BLaER1 treated with 17β-estradiol and CSF1 and Interleukin-3, amounts not matched to agents 10 nM and 100 nM (cell line): ENCODE data around the gene CKAP2L.

Experiments
- H3K27ac ChIP-seq, 11 experiments: shearing (Covaris generic); formaldehyde crosslinking; 2 replicates each; pipeline ENCODE4 v1.8.1; 2022
- H3K27me3 ChIP-seq, 11 experiments: shearing (Covaris generic); formaldehyde crosslinking; 2 replicates each; pipeline ENCODE4 v1.8.1; 2022
- H3K36me3 ChIP-seq, 11 experiments: shearing (Covaris generic); formaldehyde crosslinking; 2 replicates each; pipeline ENCODE4 v1.8.1; 2022
- H3K4me1 ChIP-seq, 10 experiments: shearing (Covaris generic); formaldehyde crosslinking; 2 replicates each; pipeline ENCODE4 v1.8.1; 2022
- H3K4me2 ChIP-seq, 11 experiments: shearing (Covaris generic); formaldehyde crosslinking; 2 replicates each; pipeline ENCODE4 v1.8.1; 2022
- H3K4me3 ChIP-seq, 10 experiments: shearing (Covaris generic); formaldehyde crosslinking; 2 replicates each; pipeline ENCODE4 v1.8.1; 2022
- H3K9ac ChIP-seq, 11 experiments: shearing (Covaris generic); formaldehyde crosslinking; 2 replicates each; pipeline ENCODE4 v1.8.1; 2022
- H3K9me3 ChIP-seq, 11 experiments: shearing (Covaris generic); formaldehyde crosslinking; replicated peaks in 1 of 11; 2 replicates each; pipeline ENCODE4 v1.8.1; 2022
- H4K20me1 ChIP-seq, 11 experiments: shearing (Covaris generic); formaldehyde crosslinking; 2 replicates each; pipeline ENCODE4 v1.8.1; 2022
- Cebpa-rat ChIP-seq, 11 experiments: shearing (Covaris generic); IDR thresholded peaks; 2 replicates each; pipeline ENCODE4 v1.8.1; 2022

Gene CKAP2L

GRCh38 chr2:112794131-112794733, 29.8 kb upstream of the CKAP2L start:
- peak overlapping the region in 3 of 11 experiments; percentile 27 to 57 (median 55); a peak in 5 of 22 replicates for H3K9ac ChIP-seq
- H3K4me3 ChIP-seq = no peak overlapping the region
- peak overlapping the region; percentile 26 to 85 (median 53); a peak in 20 of 22 replicates for H3K27ac ChIP-seq
- peak; percentile 30 to 83 (median 71); a peak in 19 of 22 replicates for TF ChIP-seq Cebpa-rat (IDR thresholded peaks at IDR 0.05)
- H3K4me2 ChIP-seq = peak overlapping the region; percentile 3 to 71 (median 53); a peak in 19 of 22 replicates
- H3K4me1 ChIP-seq = peaks cover 43 to 64% (median 56%) of the 10 kb centered on the region in 10 experiments
- no peaks in the 10 kb centered on the region for H4K20me1 ChIP-seq
- no peaks in the 10 kb centered on the region for H3K27me3 ChIP-seq
- H3K36me3 ChIP-seq = peaks cover 0 to 11% (median 0%) of the 10 kb centered on the region in 11 experiments; a peak in 3 of 22 replicates
- peaks cover 0 to 53% (median 26%) of the 10 kb centered on the region in 11 experiments; a peak in 18 of 22 replicates for H3K9me3 ChIP-seq

GRCh38 chr2:112793449-112793978, 29.1 kb upstream of the CKAP2L start:
- Histone ChIP-seq H3K27me3 (no peaks in the 10 kb centered on the region), H3K9ac (peak overlapping the region in 5 of 11 experiments; percentile 20 to 57 (median 42); a peak in 10 of 22 replicates), H3K9me3 (peaks cover 0 to 57% (median 26%) of the 10 kb centered on the region in 11 experiments; a peak in 18 of 22 replicates), H4K20me1 (no peaks in the 10 kb centered on the region), H3K36me3 (peaks cover 0 to 11% (median 0%) of the 10 kb centered on the region in 11 experiments; a peak in 3 of 22 replicates), H3K4me1 (peaks cover 37 to 64% (median 52%) of the 10 kb centered on the region in 10 experiments), H3K27ac (peak overlapping the region; percentile 26 to 85 (median 53); a peak in 20 of 22 replicates), H3K4me3 (no peak overlapping the region), H3K4me2 (peak overlapping the region in 9 of 11 experiments; percentile 2 to 71 (median 54); a peak in 17 of 22 replicates)
- TF ChIP-seq Cebpa-rat (IDR thresholded peaks at IDR 0.05) = no peak; a peak in 2 of 22 replicates

GRCh38 chr2:112792419-112792818, 28.0 kb upstream of the CKAP2L start:
- Histone ChIP-seq H3K27me3 (no peaks in the 10 kb centered on the region), H3K36me3 (peaks cover 0 to 11% (median 0%) of the 10 kb centered on the region in 11 experiments; a peak in 3 of 22 replicates), H3K27ac (peak overlapping the region in 6 of 11 experiments; percentile 53 to 85 (median 80); a peak in 12 of 22 replicates), H3K9me3 (peaks cover 0 to 68% (median 23%) of the 10 kb centered on the region in 11 experiments; a peak in 18 of 22 replicates), H3K4me1 (peaks cover 30 to 64% (median 54%) of the 10 kb centered on the region in 10 experiments), H3K4me3 (peak overlapping the region in 1 of 10 experiments; percentile 19; a peak in 2 of 20 replicates), H3K9ac (no peak overlapping the region), H3K4me2 (peak overlapping the region in 3 of 11 experiments; percentile 53 to 71 (median 56); a peak in 3 of 22 replicates), H4K20me1 (no peaks in the 10 kb centered on the region)
- TF ChIP-seq Cebpa-rat (IDR thresholded peaks at IDR 0.05) = no peak

- Histone ChIP-seq H3K9me3 (peaks cover 0 to 70% (median 18%) of the 10 kb centered on the region in 11 experiments; a peak in 17 of 22 replicates), H3K9ac (no peak overlapping the region), H3K27ac (peak overlapping the region in 1 of 11 experiments; percentile 27; a peak in 1 of 22 replicates), H3K36me3 (peaks cover 0 to 11% (median 0%) of the 10 kb centered on the region in 11 experiments; a peak in 3 of 22 replicates), H3K27me3 (no peaks in the 10 kb centered on the region), H4K20me1 (no peaks in the 10 kb centered on the region), H3K4me3 (peak overlapping the region in 1 of 10 experiments; percentile 19; a peak in 1 of 20 replicates), H3K4me2 (no peak overlapping the region), H3K4me1 (peaks cover 30 to 70% (median 55%) of the 10 kb centered on the region in 10 experiments)
- TF ChIP-seq Cebpa-rat (IDR thresholded peaks at IDR 0.05) = no peak
Observed at GRCh38 chr2:112791693-112792230, 27.4 kb upstream of the CKAP2L start.

DNA sequence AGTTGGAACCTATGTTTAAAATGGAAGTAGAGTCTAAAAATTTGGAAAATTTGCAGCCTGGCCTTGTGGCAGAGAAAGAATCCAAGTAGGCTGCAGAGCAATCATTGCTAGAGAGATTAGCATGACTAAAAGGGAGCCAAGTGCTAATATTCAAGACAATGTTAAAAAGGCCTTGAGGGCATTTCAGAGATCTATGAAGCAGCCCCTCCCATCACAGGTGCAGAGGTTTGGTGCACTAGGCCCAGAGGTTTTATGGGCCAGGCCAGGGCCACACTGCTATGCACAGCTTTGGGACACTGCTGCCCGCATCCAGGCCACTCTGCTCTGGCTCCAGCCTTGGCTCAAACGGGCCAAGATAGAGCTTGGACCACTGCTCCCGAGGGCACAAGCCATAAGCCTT, 26.6 kb upstream of the CKAP2L start:
- no peaks in the 10 kb centered on the region for H4K20me1 ChIP-seq

DNA sequence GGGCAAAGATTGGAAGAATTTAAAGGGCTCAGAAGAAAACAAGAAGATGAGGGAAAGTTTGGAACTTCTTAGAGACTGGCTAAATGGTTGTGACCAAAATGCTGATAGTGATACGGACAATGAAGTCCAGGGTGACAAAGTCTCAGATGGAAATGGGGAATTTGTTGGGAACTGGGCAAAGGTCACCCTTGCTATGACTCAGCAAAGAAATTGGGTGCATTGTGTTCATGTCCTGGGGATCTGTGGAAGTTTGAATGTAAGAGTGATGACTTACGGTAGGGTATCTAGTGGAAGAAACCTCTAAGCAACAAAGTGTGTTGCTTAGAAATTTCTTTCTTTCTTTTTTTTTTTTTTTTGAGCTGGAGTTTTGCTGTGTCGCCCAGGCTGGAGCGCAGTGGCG, 25.9 kb upstream of the CKAP2L start:
- H3K4me2 ChIP-seq = no peak overlapping the region
- no peaks in the 10 kb centered on the region for H4K20me1 ChIP-seq
- peaks cover 16 to 60% (median 43%) of the 10 kb centered on the region in 10 experiments for H3K4me1 ChIP-seq
- H3K27me3 ChIP-seq = no peaks in the 10 kb centered on the region
- no peak overlapping the region for H3K4me3 ChIP-seq
- H3K9ac ChIP-seq = no peak overlapping the region
- no peak overlapping the region for H3K27ac ChIP-seq
- H3K9me3 ChIP-seq = peaks cover 0 to 71% (median 18%) of the 10 kb centered on the region in 11 experiments; a peak in 17 of 22 replicates
- H3K36me3 ChIP-seq = peaks cover 0 to 11% (median 0%) of the 10 kb centered on the region in 11 experiments; a peak in 3 of 22 replicates
- no peak for TF ChIP-seq Cebpa-rat (IDR thresholded peaks at IDR 0.05)

More for the DNA sequence above, 26.6 kb upstream of the CKAP2L start:
- no peak overlapping the region for H3K27ac ChIP-seq
- TF ChIP-seq Cebpa-rat (IDR thresholded peaks at IDR 0.05) = no peak
- H3K36me3 ChIP-seq = peaks cover 0 to 11% (median 0%) of the 10 kb centered on the region in 11 experiments; a peak in 3 of 22 replicates
- no peaks in the 10 kb centered on the region for H3K27me3 ChIP-seq
- no peak overlapping the region for H3K4me2 ChIP-seq
- H3K4me3 ChIP-seq = no peak overlapping the region
- no peak overlapping the region for H3K9ac ChIP-seq
- peaks cover 0 to 71% (median 18%) of the 10 kb centered on the region in 11 experiments; a peak in 17 of 22 replicates for H3K9me3 ChIP-seq
- peaks cover 23 to 67% (median 50%) of the 10 kb centered on the region in 10 experiments for H3K4me1 ChIP-seq

- Histone ChIP-seq H3K9ac (no peak overlapping the region), H3K27me3 (no peaks in the 10 kb centered on the region), H3K36me3 (peaks cover 0 to 11% (median 0%) of the 10 kb centered on the region in 11 experiments; a peak in 3 of 22 replicates), H3K9me3 (peaks cover 0 to 71% (median 18%) of the 10 kb centered on the region in 11 experiments; a peak in 17 of 22 replicates), H3K4me2 (peak overlapping the region in 1 of 11 experiments; percentile 67; a peak in 1 of 22 replicates), H3K27ac (peak overlapping the region in 3 of 11 experiments; percentile 58 to 64 (median 59); a peak in 5 of 22 replicates), H4K20me1 (no peaks in the 10 kb centered on the region), H3K4me3 (no peak overlapping the region), H3K4me1 (peaks cover 5 to 48% (median 32%) of the 10 kb centered on the region in 10 experiments; a peak in 19 of 20 replicates)
- no peak for TF ChIP-seq Cebpa-rat (IDR thresholded peaks at IDR 0.05)
Observed at GRCh38 chr2:112789186-112789585, 24.8 kb upstream of the CKAP2L start.

GRCh38 chr2:112788653-112789052, 24.2 kb upstream of the CKAP2L start:
- H3K4me2 ChIP-seq = peak overlapping the region in 6 of 11 experiments; percentile 57 to 74 (median 66); a peak in 11 of 22 replicates
- TF ChIP-seq Cebpa-rat (IDR thresholded peaks at IDR 0.05) = no peak

More at GRCh38 chr2:112788653-112789052, 24.2 kb upstream of the CKAP2L start:
- no peaks in the 10 kb centered on the region for H3K27me3 ChIP-seq
- H3K27ac ChIP-seq = peak overlapping the region in 7 of 11 experiments; percentile 30 to 65 (median 58); a peak in 12 of 22 replicates
- H4K20me1 ChIP-seq = no peaks in the 10 kb centered on the region
- no peak overlapping the region for H3K9ac ChIP-seq
- peaks cover under 1 to 43% (median 27%) of the 10 kb centered on the region in 10 experiments; a peak in 16 of 20 replicates for H3K4me1 ChIP-seq
- no peak overlapping the region for H3K4me3 ChIP-seq
- H3K9me3 ChIP-seq = peaks cover 0 to 71% (median 18%) of the 10 kb centered on the region in 11 experiments; a peak in 17 of 22 replicates
- peaks cover 0 to 11% (median 0%) of the 10 kb centered on the region in 11 experiments; a peak in 3 of 22 replicates for H3K36me3 ChIP-seq
